Measurements from ENCODE around the gene SHOX. TPM values are rescaled to one million over a fixed set of nuclear protein-coding genes. Genes with fewer than 3 reads are reported as not detected.
"Not testable (repeated sequence)": the region's sequence is repeated elsewhere in the genome, so short reads cannot be mapped to it uniquely, and the experiment has no call there.

SHOX gene
- total RNA-seq, 1 donor from 2014 or later: 3.1 TPM

- H3K27ac ChIP-seq (ENCODE audit: low read depth, low read length): no peak overlapping the region
- peaks cover 0 to 2% (median 0%) of the 10 kb centered on the region in 3 donors for H3K9me3 ChIP-seq (ENCODE audit: control insufficient read depth in 3 of 3, low read length in 3 of 3)
- no peaks in the 10 kb centered on the region for H3K4me1 ChIP-seq (ENCODE audit: control insufficient read depth in 3 of 3, insufficient read depth in 3 of 3, low read length in 3 of 3)
- H3K27me3 ChIP-seq (ENCODE audit: control insufficient read depth in 3 of 3, insufficient read depth in 3 of 3, low read length in 3 of 3): peaks cover 9 to 18% (median 17%) of the 10 kb centered on the region in 3 donors
- H3K36me3 ChIP-seq (ENCODE audit: control insufficient read depth in 3 of 3, insufficient read depth in 3 of 3, low read length in 3 of 3): peaks cover 0 to 2% (median 0%) of the 10 kb centered on the region in 3 donors
- no peak overlapping the region for H3K9ac ChIP-seq (ENCODE audit: low read depth in 1 of 3, low read length in 3 of 3)
- H3K4me3 ChIP-seq (ENCODE audit: low read length in 3 of 3): peak overlapping the region in 1 of 3 donors; percentile 2
Measured at GRCh38 chrX:644304-645281, 14.0 kb downstream of the SHOX start.

DNA sequence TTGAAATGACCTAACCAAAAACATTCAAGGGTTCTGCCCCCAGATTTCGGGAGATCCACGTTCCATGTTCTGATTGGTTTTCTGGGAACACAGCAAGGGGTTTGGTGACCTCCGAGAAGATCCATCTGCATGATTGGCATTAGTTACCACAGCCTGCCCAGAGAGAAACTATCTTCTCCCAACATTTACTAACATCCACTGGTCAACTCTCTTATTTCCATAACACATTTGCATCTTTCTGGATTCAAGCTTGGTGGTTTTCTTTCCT lies 15.6 kb downstream of the SHOX start:
- no peaks in the 10 kb centered on the region for H3K4me1 ChIP-seq (ENCODE audit: control insufficient read depth in 3 of 3, insufficient read depth in 3 of 3, low read length in 3 of 3)
- no peak overlapping the region for H3K4me3 ChIP-seq (ENCODE audit: low read length in 3 of 3)
- peaks cover 4 to 12% (median 10%) of the 10 kb centered on the region in 3 donors for H3K27me3 ChIP-seq (ENCODE audit: control insufficient read depth in 3 of 3, insufficient read depth in 3 of 3, low read length in 3 of 3)
- peaks cover 0 to 5% (median 0%) of the 10 kb centered on the region in 3 donors for H3K9me3 ChIP-seq (ENCODE audit: control insufficient read depth in 3 of 3, low read length in 3 of 3)
- no peak overlapping the region for H3K9ac ChIP-seq (ENCODE audit: low read depth in 1 of 3, low read length in 3 of 3)
- peaks cover 0 to 2% (median 0%) of the 10 kb centered on the region in 3 donors for H3K36me3 ChIP-seq (ENCODE audit: control insufficient read depth in 3 of 3, insufficient read depth in 3 of 3, low read length in 3 of 3)
- no peak overlapping the region for H3K27ac ChIP-seq (ENCODE audit: low read depth, low read length)

DNA sequence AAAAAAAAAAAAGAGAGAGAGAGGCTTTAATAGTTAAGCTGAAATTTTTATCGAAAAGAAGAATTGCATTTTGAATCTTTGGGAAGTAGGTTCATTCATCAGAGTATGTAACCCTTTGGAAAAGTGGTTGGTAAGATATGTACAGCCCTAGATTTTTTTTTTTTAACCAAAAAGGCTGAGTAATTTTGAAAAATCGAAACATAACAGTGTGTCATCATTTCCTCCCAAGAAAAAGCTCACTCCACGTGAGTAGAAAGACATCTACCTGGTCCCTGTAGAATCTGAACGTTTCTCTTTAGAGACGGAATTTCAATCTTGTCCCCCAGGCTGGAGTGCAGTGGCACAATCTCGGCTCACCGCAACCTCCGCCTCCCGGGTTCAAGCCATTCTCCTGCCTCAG lies 16.2 kb downstream of the SHOX start:
- H3K9ac ChIP-seq (ENCODE audit: low read depth in 1 of 3, low read length in 3 of 3): no peak overlapping the region
- H3K9me3 ChIP-seq (ENCODE audit: control insufficient read depth in 3 of 3, low read length in 3 of 3): peaks cover 0 to 5% (median 0%) of the 10 kb centered on the region in 3 donors
- H3K4me1 ChIP-seq (ENCODE audit: control insufficient read depth in 3 of 3, insufficient read depth in 3 of 3, low read length in 3 of 3): no peaks in the 10 kb centered on the region
- H3K27me3 ChIP-seq (ENCODE audit: control insufficient read depth in 3 of 3, insufficient read depth in 3 of 3, low read length in 3 of 3): peaks cover 4 to 13% (median 10%) of the 10 kb centered on the region in 3 donors
- no peak overlapping the region for H3K27ac ChIP-seq (ENCODE audit: low read depth, low read length)
- H3K4me3 ChIP-seq (ENCODE audit: low read length in 3 of 3): no peak overlapping the region
- H3K36me3 ChIP-seq (ENCODE audit: control insufficient read depth in 3 of 3, insufficient read depth in 3 of 3, low read length in 3 of 3): peaks cover 0 to 2% (median 0%) of the 10 kb centered on the region in 3 donors

DNA sequence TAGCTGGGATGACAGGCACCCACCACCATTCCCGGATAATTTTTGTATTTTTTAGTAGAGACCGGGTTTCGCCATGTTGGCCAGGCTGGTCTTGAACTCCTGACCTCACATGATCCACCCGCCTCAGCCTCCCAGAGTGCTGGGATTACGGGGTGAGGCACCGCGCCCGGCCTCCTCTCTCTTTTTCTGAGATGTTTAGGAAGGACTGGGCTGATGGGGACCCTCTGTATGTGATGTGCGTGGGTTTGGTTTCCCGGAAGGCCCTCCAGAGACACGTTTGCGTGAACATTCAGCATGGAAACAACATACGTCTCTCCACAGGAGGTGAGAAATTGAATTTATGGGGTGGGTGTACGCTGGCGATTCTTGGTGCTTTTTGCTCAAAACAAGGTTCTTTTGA lies 18.6 kb downstream of the SHOX start:
- no peak overlapping the region for H3K27ac ChIP-seq (ENCODE audit: low read depth, low read length)
- H3K4me3 ChIP-seq (ENCODE audit: low read length in 3 of 3): no peak overlapping the region
- H3K36me3 ChIP-seq (ENCODE audit: control insufficient read depth in 3 of 3, insufficient read depth in 3 of 3, low read length in 3 of 3): peaks cover 0 to 2% (median 0%) of the 10 kb centered on the region in 3 donors
- peaks cover 0 to 9% (median 0%) of the 10 kb centered on the region in 3 donors for H3K9me3 ChIP-seq (ENCODE audit: control insufficient read depth in 3 of 3, low read length in 3 of 3)
- no peak overlapping the region for H3K9ac ChIP-seq (ENCODE audit: low read depth in 1 of 3, low read length in 3 of 3)
- no peaks in the 10 kb centered on the region for H3K4me1 ChIP-seq (ENCODE audit: control insufficient read depth in 3 of 3, insufficient read depth in 3 of 3, low read length in 3 of 3)
- H3K27me3 ChIP-seq (ENCODE audit: control insufficient read depth in 3 of 3, insufficient read depth in 3 of 3, low read length in 3 of 3): peaks cover 0 to 10% (median 7%) of the 10 kb centered on the region in 3 donors

DNA sequence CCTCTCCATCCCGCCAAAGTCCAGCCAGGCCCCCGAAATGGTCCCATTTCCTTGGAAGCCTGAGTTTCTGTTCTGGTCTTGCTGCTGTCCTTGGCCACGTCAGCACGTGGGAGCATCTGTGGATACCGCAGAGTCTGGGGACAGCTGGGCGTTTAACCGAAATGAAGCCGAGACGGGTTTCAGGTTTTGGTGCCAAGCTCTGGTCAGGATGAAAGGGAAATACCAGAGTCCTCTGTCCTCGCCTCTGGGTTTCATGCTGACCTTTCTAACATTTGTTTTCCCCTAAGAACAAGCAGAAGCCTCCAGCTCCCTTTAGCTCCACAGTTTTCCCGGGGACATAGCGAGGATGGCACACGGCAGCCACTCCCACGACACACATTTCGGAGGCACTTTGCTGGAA lies 19.7 kb downstream of the SHOX start:
- Histone ChIP-seq H3K4me1 (ENCODE audit: control insufficient read depth in 3 of 3, insufficient read depth in 3 of 3, low read length in 3 of 3) (no peaks in the 10 kb centered on the region), H3K36me3 (ENCODE audit: control insufficient read depth in 3 of 3, insufficient read depth in 3 of 3, low read length in 3 of 3) (peaks cover 0 to 2% (median 0%) of the 10 kb centered on the region in 3 donors), H3K27ac (ENCODE audit: low read depth, low read length) (no peak overlapping the region), H3K9ac (ENCODE audit: low read depth in 1 of 3, low read length in 3 of 3) (no peak overlapping the region), H3K4me3 (ENCODE audit: low read length in 3 of 3) (no peak overlapping the region), H3K9me3 (ENCODE audit: control insufficient read depth in 3 of 3, low read length in 3 of 3) (peaks cover 0 to 9% (median 0%) of the 10 kb centered on the region in 3 donors), H3K27me3 (ENCODE audit: control insufficient read depth in 3 of 3, insufficient read depth in 3 of 3, low read length in 3 of 3) (peaks cover 0 to 5% (median 2%) of the 10 kb centered on the region in 3 donors)

DNA sequence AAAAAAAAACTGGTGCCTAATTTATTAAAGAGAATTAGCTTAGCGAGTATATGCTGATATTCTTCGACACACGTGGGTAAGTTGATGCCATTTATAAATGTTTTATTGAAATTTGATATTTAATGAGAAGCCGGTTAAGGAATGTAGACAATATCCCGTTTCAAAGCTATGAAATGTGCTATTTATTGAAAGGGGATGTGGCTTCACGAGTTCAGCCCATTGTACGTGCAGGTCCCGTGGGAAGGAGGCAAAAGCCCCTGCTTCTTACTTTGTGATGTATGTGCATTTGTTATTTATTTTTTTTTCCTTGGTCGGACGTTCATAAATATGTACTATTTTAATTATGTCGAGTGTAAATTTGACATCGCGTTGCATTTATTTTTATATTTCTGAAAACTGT lies 20.2 kb downstream of the SHOX start:
- H3K36me3 ChIP-seq (ENCODE audit: control insufficient read depth in 3 of 3, insufficient read depth in 3 of 3, low read length in 3 of 3): peaks cover 0 to 2% (median 0%) of the 10 kb centered on the region in 3 donors
- H3K27me3 ChIP-seq (ENCODE audit: control insufficient read depth in 3 of 3, insufficient read depth in 3 of 3, low read length in 3 of 3): peaks cover 0 to 5% (median 2%) of the 10 kb centered on the region in 3 donors
- no peak overlapping the region for H3K27ac ChIP-seq (ENCODE audit: low read depth, low read length)
- H3K4me1 ChIP-seq (ENCODE audit: control insufficient read depth in 3 of 3, insufficient read depth in 3 of 3, low read length in 3 of 3): no peaks in the 10 kb centered on the region
- H3K4me3 ChIP-seq (ENCODE audit: low read length in 3 of 3): no peak overlapping the region
- no peak overlapping the region for H3K9ac ChIP-seq (ENCODE audit: low read depth in 1 of 3, low read length in 3 of 3)
- peaks cover 0 to 9% (median 0%) of the 10 kb centered on the region in 3 donors for H3K9me3 ChIP-seq (ENCODE audit: control insufficient read depth in 3 of 3, low read length in 3 of 3)

GRCh38 chrX:651922-652321 lies 21.3 kb downstream of the SHOX start:
- not testable (repeated sequence) for H3K27ac ChIP-seq (ENCODE audit: low read depth, low read length)

GRCh38 chrX:652341-652741 lies 21.8 kb downstream of the SHOX start:
- peak overlapping the region in 1 of 3 donors; percentile 29 for H3K4me3 ChIP-seq (ENCODE audit: low read length in 3 of 3)
- H3K27ac ChIP-seq (ENCODE audit: low read depth, low read length): no peak overlapping the region
- no peaks in the 10 kb centered on the region for H3K4me1 ChIP-seq (ENCODE audit: control insufficient read depth in 3 of 3, insufficient read depth in 3 of 3, low read length in 3 of 3)
- peaks cover 0 to 5% (median 2%) of the 10 kb centered on the region in 3 donors for H3K27me3 ChIP-seq (ENCODE audit: control insufficient read depth in 3 of 3, insufficient read depth in 3 of 3, low read length in 3 of 3)
- peaks cover 0 to 2% (median 0%) of the 10 kb centered on the region in 3 donors for H3K36me3 ChIP-seq (ENCODE audit: control insufficient read depth in 3 of 3, insufficient read depth in 3 of 3, low read length in 3 of 3)
- peaks cover 0 to 9% (median 0%) of the 10 kb centered on the region in 3 donors for H3K9me3 ChIP-seq (ENCODE audit: control insufficient read depth in 3 of 3, low read length in 3 of 3)
- peak overlapping the region in 1 of 3 donors; percentile 40 for H3K9ac ChIP-seq (ENCODE audit: low read depth in 1 of 3, low read length in 3 of 3)

More at GRCh38 chrX:651922-652321, 21.3 kb downstream of the SHOX start:
- H3K27me3 ChIP-seq (ENCODE audit: control insufficient read depth in 3 of 3, insufficient read depth in 3 of 3, low read length in 3 of 3); H3K36me3 ChIP-seq (ENCODE audit: control insufficient read depth in 3 of 3, insufficient read depth in 3 of 3, low read length in 3 of 3); H3K9me3 ChIP-seq (ENCODE audit: control insufficient read depth in 3 of 3, low read length in 3 of 3); H3K4me3 ChIP-seq (ENCODE audit: low read length in 3 of 3); H3K4me1 ChIP-seq (ENCODE audit: control insufficient read depth in 3 of 3, insufficient read depth in 3 of 3, low read length in 3 of 3); H3K9ac ChIP-seq (ENCODE audit: low read depth in 1 of 3, low read length in 3 of 3): not testable (repeated sequence)

- peaks cover 0 to 2% (median 0%) of the 10 kb centered on the region in 3 donors for H3K36me3 ChIP-seq (ENCODE audit: control insufficient read depth in 3 of 3, insufficient read depth in 3 of 3, low read length in 3 of 3)
- no peaks in the 10 kb centered on the region for H3K4me1 ChIP-seq (ENCODE audit: control insufficient read depth in 3 of 3, insufficient read depth in 3 of 3, low read length in 3 of 3)
- H3K27me3 ChIP-seq (ENCODE audit: control insufficient read depth in 3 of 3, insufficient read depth in 3 of 3, low read length in 3 of 3): peaks cover 0 to 5% (median 2%) of the 10 kb centered on the region in 3 donors
- peaks cover 0 to 9% (median 0%) of the 10 kb centered on the region in 3 donors for H3K9me3 ChIP-seq (ENCODE audit: control insufficient read depth in 3 of 3, low read length in 3 of 3)
- no peak overlapping the region for H3K4me3 ChIP-seq (ENCODE audit: low read length in 3 of 3)
- H3K9ac ChIP-seq (ENCODE audit: low read depth in 1 of 3, low read length in 3 of 3): no peak overlapping the region
- H3K27ac ChIP-seq (ENCODE audit: low read depth, low read length): no peak overlapping the region
Measured at GRCh38 chrX:653306-653705, 22.7 kb downstream of the SHOX start.

- Histone ChIP-seq H3K27ac (ENCODE audit: low read depth, low read length) (no peak overlapping the region), H3K36me3 (ENCODE audit: control insufficient read depth in 3 of 3, insufficient read depth in 3 of 3, low read length in 3 of 3) (no peaks in the 10 kb centered on the region), H3K9me3 (ENCODE audit: control insufficient read depth in 3 of 3, low read length in 3 of 3) (peaks cover 0 to 2% (median 2%) of the 10 kb centered on the region in 3 donors), H3K4me1 (ENCODE audit: control insufficient read depth in 3 of 3, insufficient read depth in 3 of 3, low read length in 3 of 3) (no peaks in the 10 kb centered on the region), H3K27me3 (ENCODE audit: control insufficient read depth in 3 of 3, insufficient read depth in 3 of 3, low read length in 3 of 3) (no peaks in the 10 kb centered on the region), H3K9ac (ENCODE audit: low read depth in 1 of 3, low read length in 3 of 3) (no peak overlapping the region), H3K4me3 (ENCODE audit: low read length in 3 of 3) (no peak overlapping the region)
Measured at GRCh38 chrX:661154-661553, 30.6 kb downstream of the SHOX start.

All from skeletal muscle tissue (tissue), 4 donors.